GM18867 (cell line): ENCODE results near the gene EME1.
"Not testable (repeated sequence)": the region's sequence is repeated elsewhere in the genome, so short reads cannot be mapped to it uniquely, and the experiment has no call there.

Source experiments
- ATAC-seq: cut with Tn5 transposase; IDR thresholded peaks from one replicate; pipeline ENCODE4 v1.9.1; 2021; ENCODE audit warnings: mild to moderate bottlenecking, moderate library complexity; ENCODE audit not compliant: unreplicated experiment

The EME1 gene, protein sequence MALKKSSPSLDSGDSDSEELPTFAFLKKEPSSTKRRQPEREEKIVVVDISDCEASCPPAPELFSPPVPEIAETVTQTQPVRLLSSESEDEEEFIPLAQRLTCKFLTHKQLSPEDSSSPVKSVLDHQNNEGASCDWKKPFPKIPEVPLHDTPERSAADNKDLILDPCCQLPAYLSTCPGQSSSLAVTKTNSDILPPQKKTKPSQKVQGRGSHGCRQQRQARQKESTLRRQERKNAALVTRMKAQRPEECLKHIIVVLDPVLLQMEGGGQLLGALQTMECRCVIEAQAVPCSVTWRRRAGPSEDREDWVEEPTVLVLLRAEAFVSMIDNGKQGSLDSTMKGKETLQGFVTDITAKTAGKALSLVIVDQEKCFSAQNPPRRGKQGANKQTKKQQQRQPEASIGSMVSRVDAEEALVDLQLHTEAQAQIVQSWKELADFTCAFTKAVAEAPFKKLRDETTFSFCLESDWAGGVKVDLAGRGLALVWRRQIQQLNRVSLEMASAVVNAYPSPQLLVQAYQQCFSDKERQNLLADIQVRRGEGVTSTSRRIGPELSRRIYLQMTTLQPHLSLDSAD

DNA sequence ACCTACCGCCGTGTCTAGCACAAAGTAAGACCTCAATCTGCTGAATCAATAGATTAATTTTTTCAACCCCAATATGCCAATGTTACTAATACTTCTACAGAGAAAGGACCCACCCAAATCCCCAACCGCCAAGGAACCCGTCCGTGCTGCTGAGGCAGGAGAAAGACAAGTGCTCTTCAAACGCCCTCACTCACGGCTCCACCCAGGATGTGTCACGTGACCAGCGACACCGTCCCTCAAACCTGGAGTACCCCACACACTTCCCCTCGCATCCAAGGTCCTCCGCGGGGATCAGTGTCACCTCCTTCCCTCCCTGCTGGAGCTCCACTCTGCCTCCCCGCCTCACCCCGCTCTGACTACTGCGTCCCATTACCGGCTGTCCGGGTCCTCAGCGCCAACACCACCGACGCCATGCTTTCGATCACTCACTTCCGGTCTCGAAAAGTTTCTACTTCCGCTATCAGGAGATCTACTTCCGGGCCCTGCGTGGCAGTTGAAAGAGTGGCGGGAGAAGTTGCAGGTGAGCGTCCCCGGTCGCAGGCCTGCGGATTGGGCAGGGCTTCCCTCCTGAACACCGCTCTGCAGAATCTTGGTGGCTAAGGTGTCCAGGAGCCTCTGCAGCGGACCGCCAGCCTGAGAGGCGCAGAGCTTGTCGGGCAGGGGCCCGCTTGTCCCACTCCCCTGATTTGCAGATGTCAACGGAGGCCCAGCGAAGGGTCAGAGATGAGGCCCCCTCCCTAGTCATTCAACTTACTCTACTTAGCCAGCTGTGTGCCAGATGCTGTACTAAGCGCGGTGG is at the start of gene EME1, which contains the start of gene MRPL27:
Gene EME1 (plus strand): TSS at position 472 of the 799 bp plus-strand sequence. CDS start 1,980 bp downstream, outside the sequence.
Gene MRPL27 (minus strand): TSS at position 427 of the 799 bp plus-strand sequence. CDS start 14 bp downstream, at position 413.
- ATAC-seq = peak; percentile 76

DNA sequence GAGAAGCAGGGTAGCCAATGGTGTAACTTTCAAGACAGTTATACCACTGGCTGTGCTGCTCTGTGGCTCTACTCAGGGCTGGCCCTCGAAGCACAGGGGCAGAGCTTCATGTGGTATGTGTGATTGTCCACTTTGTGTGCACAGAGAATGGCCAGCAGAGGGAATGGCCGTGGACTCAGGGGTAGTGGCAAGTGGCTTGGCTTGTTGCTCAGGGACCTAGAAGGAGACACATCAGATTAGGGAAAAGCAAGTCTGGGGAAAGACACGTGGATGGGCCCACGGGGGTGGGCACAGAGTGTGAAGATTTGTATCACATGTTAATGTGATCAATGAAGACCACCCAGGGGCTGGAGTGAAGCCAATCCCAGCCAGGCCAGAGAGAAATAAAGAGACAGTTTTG is 47.1 kb upstream of the EME1 start:
- no peak for ATAC-seq

DNA sequence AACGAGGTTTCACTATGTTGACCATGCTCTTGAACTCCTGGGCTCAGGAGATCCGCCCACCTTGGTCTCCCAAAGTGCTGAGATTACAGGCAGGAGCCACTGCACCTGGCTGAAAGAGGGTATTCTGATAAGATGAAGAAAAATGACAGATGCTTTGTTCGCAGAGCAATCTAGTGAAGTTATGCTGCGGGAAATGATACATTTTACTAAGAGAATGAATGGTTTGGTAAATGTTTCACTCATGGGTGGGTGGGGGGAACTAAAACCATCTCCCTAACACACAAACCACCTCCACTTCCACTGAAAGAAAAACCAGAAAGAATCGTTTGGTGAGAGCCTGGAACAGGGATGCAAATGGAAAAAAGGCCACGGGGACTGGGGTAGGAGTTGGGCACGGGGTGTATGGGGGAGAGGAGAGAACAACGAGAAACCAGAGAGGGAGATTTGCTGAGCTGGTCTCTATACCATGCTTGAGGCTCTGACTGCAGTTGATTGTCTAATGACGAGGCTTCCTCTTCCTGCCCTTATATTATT is 46.1 kb upstream of the EME1 start:
- no peak for ATAC-seq

DNA sequence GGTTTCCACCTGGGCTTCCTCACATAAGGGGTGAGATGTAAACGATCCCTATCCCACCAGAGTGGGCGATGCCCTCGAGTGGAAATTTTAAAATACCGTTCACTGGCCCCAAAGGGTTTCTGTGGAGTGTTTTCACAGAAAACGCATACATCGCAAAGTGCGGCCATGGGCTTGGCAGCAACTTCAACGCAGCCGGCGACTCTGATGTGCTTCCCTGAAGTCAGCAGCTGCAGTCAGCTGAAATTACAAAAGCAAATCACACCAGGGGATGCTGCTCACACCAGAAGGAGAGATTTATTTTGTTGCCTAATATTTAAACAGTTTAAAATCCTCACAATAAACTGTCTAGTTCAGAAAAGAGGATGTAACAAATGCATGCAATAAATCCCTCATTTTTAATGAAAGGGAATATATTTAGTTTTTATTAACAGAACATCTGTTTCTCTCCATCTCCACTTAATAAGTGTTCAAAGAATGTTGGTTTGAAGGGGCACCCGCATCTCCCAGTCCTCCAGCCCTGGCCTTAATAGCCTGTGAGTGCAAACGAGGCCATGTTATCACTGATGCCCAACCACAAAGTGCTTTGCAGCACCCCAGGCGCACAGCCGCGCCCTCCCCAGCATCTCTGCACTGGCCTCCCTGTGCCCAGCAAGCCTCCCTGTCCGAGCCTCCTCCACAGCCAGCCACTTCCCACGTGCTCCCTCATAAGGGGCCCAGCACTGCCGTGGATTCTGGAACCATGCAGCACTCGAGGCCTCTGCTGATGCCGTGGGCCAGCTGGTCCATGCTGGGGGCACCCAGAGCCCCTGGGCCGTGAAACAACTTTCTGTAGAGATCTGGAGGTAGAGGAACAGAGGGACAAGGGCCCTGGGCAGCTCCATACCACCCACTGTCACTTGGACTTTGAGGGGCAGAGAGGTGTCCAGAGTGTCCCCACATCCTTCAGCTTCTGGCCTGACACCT is 44.4 kb upstream of the EME1 start:
- no peak for ATAC-seq

DNA sequence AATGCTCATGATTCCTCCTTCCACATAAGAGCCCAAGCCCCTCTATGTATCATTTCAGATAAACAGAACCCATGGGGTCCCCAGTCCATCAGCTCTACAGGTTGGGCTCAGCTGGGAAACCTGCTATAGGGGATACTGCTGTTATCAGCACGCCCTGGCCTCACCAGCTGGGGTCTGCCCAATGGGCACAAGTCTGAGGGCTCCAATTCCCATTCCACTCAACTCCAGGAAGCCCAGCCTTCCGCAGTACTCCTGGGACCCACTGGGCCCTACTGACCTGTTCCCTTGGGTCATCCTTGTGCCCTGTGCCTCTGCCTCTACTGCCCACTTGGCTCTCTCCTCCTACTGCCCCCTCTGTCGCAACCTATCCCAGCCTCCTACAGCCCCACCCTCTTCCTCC is 43.3 kb upstream of the EME1 start:
- no peak for ATAC-seq

DNA sequence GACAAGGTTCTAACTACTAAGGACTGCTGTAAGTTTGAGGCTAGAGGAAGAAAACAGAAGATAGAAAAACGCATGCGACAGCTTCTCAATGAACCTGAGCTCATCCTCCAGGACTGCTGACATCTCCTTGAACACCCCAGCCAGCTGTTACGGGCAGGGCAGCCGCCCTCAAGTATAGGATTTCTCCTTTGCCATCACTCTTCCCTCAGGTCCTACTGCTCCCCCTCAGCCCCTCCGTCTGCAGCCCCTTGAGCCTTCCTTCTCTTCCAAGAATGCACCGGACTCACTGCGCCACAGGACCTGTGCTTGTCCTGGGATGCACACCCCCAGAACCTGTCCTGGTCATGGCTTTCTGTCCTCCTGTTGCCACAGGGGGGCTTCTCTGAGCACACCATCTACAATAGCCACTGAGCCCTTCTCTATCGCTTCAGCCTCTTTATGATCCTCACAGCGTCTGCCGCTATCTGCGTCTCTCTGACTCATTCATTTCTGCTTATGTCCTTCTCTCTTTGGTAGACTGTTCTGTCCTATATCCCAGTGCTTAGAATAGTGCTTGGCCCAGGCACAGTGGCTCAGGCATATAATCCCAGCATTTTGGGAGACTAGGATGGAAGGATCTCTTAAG is 42.8 kb upstream of the EME1 start:
- ATAC-seq = no peak

DNA sequence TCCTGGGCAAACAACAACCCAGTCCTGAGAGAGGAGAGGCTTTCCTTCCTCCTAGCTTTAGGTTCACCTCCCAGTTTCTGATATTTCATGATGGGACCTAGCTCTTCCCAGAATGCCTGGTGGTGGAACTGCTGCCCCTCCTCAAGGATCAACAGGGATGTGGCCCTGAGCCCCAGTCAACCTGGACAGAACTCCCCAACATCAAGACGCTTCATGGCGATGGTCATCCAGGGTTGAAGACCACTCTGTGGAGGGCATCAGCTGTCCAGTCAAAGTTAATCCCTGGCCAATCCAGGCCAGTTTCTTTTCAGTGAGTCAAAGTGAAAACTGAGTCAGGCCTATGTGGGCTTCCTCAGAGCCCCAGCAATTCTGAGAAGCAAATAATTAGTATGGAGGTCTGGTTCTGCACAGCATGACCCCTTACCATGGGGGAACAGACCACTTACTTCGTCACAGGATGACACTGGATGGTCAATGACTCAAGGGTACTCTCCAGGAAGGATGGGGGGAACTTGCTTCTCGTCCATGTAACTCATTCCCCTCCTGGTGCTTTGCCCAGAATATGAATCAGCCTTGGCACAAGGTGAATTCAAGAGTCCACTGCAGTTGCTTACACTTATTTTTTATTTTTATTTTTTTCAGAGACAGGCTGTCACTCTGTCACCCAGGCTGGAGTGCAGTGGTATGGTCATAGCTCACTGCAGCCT is 41.8 kb upstream of the EME1 start:
- no peak for ATAC-seq

DNA sequence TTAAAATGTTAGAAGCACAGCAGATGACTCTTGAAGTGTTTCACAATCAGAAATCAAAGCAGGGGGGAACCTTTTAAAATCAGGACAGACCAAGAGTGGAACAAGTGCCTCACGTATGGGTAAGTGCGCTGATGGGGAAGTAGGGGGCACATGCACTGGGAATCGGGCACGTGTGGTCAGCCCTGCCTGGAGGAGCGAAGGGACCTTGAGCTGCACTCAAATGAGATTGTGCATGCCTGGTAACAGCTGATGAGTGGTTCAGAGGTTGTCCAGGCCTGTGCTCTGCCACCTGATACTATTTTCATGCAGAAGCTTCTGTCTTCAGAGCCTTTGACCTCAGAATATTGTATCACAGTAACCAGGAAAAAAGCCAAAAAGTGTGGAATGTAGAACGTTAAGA is 40.8 kb upstream of the EME1 start:
- ATAC-seq = no peak

DNA sequence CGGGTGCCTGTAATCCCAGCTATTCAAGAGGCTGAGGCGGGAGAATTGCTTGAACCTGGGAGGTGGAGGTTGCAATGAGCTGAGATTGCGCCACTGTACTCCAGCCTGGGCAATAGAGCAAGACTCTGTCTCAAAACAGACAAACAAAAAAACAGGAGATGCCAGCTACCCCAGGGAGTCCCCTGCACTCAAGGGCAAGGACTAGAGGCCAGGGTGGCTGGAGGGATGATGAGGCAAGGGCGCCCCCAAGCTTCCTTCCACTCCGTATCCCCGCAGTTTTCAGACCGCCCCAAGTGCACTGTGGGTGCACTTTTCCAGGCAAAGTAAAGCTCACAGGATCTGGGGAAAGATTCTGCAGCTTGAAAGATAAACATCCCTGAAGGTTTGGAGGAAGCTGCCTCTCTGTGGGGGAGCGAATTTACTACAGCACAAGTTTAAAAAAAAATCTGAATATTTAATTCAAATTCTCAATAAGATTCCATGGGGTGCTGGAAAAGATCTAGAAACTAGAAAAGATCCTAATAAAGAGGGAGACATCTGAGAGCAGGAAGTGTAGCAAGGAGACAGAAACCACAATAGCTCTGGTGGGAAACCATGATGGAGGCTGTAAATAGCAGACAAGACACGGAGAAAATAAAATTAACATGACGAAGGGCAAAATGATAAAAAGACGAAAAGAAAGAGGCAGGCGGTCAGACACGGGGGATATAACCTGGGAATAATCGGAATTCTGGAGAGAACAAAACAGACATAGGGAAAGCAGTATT is 39.6 kb upstream of the EME1 start:
- not testable (repeated sequence) for ATAC-seq

DNA sequence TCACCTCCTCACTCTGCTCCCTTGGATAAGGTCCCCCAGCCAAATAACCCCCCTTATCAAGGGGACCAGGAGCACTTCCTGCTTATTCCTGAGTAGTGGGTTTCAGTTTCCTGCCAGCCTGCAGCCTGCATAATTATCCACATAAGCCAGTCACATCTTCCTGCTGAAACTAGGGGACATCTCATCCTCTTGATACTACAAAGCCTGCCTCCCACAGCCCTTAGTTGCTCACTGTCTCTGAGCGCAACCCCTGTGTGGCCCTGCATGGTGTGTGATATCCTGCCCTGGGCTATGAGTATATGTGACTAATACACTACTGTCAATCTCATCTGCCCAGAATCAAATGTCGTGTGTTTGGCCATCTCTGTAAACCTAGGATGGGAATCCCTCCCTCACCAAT is 35.1 kb upstream of the EME1 start:
- ATAC-seq = no peak

DNA sequence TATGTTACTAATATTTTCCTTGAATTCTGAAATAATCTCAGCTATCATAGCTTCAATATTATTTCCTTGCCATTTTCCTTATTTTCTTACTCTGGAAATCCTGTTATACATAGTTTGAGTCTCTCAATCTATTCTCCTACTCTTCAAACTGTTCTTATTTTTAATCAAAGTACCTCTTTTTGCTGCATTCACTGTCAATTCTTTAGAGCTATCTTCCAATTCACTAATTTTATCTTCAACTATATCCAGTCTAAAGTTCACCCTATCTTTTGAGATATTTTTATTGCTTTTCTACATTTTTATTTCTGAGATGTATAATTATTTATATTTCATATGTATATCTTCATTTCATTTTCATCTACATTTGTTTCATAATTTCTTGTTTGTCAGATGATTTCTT is 34.4 kb upstream of the EME1 start:
- no peak for ATAC-seq

DNA sequence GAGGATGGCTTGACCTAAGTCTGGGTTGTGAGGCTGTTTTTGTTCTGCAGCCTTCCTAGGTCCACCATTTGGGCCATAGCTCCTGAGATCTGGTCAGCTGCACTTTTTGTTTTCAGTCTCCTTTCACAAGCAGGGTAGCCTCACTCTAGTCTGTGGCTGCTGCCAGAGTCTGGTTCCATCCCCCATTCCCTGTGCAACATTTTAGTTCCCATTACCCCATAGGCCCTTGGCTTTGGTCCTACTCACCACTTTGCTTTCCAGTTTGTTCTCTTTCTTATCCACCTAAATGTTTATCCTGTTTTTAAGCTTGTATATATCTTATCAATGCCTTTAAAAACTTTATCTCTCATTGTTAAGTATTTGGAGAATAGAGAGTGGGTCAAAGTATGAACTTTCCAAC is 33.6 kb upstream of the EME1 start:
- no peak for ATAC-seq

DNA sequence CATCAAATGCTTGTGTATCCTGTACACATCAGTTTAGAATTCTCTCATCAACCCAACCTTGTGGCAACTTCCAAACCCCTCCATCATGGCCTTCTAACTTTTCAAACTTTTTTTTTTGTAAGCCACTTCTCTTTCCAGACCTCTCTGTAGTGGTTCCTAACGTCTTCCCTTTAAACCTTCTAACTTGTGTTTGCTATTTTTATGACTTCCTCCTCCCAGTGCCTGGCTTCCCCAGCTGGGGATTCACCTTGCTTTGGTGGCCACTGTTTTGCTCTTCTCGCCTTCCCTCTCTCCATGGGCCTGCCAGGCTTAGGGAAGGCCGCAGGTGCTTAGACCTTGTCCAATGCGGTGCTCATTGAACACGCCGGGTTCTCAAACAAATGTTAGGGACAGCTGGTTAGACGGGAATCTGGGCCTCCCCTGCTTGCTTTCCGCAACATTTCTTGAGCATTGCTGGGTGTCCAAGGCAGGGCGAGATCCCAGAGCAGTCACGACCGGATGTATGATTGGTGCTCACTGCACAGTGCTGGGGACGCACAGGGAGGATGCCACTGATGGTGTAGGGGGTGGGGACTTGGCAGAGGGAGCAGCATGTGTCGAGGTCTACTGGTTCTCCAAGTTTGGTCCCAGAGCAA is 28.2 kb upstream of the EME1 start:
- ATAC-seq = no peak

DNA sequence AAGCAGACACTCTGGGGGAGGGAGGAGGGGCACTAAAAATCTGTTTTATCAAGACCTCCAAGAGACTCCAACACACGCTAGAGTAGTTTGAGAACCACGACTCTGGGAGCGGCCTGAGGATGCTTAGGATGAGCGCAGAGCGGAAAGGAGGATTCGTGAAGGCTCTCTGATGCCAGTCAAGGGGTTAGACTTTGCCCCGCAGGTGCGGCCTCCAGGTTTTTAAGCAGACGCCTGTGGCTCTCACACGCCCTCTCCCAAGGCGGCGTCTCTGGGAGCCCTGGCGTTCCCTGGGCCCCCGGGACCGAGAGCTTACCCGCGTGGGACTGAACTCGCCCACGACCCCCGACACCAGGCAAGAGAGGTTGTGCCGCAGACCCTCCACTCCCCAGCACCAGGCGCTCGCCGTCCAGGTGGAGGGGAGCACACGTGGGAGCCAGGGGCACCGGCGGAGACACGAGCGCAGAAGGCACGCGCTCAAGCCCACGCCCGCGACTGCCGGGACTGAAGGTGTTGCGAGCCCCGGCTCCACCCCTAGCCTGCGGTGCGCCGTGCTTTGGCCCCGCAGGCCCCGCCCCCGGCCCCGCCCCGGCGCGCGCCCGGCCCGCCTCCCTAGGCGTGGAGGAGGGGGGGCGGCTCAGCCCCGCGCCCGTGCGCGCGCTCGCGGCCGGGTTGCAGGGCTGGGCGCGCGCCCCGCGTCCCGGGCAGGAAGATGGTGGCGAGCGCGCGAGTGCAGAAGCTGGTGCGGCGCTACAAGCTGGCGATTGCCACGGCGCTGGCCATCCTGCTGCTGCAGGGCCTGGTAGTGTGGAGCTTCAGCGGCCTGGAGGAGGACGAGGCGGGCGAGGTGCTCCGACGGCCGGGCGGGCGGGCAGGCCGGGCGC is 27.4 kb upstream of the EME1 start, which contains the start of gene XYLT2:
Gene XYLT2 (plus strand): TSS at position 695 of the 881 bp plus-strand sequence. CDS start 15 bp downstream, at position 710.
- ATAC-seq = peak; percentile 72

DNA sequence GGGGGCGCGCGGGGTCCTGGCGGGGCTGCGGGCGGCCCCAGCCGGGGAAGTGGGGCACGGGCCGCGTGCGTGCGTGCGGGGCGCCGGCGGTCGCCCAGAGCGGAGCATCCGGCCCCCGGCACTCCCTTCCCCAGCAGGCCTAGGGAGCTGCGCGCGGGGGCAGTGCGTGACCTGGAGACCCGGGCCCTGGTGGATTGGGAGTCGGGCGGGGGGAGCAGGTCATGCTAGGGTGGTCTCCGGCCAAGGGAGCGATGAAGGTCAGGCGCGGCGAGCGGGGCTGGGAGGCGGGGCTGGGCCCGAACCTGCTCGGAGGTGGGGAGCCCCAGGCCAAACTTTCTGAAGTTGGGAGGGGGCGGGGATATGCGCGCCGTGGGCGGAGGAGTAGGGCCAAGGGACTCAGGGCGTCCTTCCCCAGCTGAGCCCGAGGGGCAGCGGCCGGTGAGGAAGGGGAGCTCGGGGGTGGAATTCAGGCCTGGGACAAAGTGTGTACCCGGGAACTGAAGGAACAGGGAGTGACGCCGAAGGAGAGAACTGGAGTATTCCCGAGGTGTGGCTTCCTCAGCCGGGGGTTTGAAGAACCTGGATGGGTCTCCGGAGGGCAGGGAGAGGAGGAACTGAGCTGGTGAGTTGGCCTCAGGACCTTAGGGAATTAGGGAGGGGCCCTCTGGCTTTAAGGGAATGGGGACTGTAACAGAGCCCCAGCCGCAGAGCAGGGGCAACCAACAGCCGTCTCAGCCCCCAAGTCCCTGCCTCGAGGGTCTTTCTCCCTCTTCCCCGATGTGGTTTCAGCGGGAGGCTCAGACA is 26.5 kb upstream of the EME1 start:
- ATAC-seq = peak; percentile 49
